Measurements from ENCODE around the gene KSR1. TPM values are rescaled to one million over a fixed set of nuclear protein-coding genes. Genes with fewer than 3 reads are reported as not detected.

Gene KSR1
- total RNA-seq, 1 donor: 6.5 TPM

- Histone ChIP-seq H3K79me2 (ENCODE audit: insufficient read depth, low read length) (no peaks in the 10 kb centered on the region), H3K9me3 (ENCODE audit: low read depth, low read length) (peaks cover 3% of the 10 kb centered on the region), H2AFZ (ENCODE audit: low read length) (no peak overlapping the region), H3K4me3 (ENCODE audit: insufficient read depth, low read length) (no peak overlapping the region), H3K27ac (ENCODE audit: low read depth, low read length) (peak overlapping the region; percentile 65), H4K20me1 (ENCODE audit: insufficient read depth, low read length) (peaks cover 5% of the 10 kb centered on the region), H3K4me1 (ENCODE audit: insufficient read depth, low read length) (peaks cover 3% of the 10 kb centered on the region), H3K4me2 (ENCODE audit: insufficient read depth, low read length) (no peak overlapping the region), H3K36me3 (ENCODE audit: insufficient read depth, low read length) (no peaks in the 10 kb centered on the region), H3K27me3 (ENCODE audit: insufficient read depth, low read length) (no peaks in the 10 kb centered on the region)
- peak; percentile 90 for DNase-seq (ENCODE audit: insufficient read length, low spot score, missing footprints)
- TF ChIP-seq CTCF (IDR thresholded peaks at IDR 0.05; ENCODE audit: extremely low read depth, low read depth, low read length): no peak
Observed at GRCh38 chr17:27502526-27503324, 46.5 kb downstream of the KSR1 start.

- Histone ChIP-seq H3K4me1 (ENCODE audit: insufficient read depth, low read length) (peaks cover 3% of the 10 kb centered on the region), H3K79me2 (ENCODE audit: insufficient read depth, low read length) (no peaks in the 10 kb centered on the region), H3K4me3 (ENCODE audit: insufficient read depth, low read length) (no peak overlapping the region), H2AFZ (ENCODE audit: low read length) (no peak overlapping the region), H3K4me2 (ENCODE audit: insufficient read depth, low read length) (no peak overlapping the region), H3K9me3 (ENCODE audit: low read depth, low read length) (peaks cover 3% of the 10 kb centered on the region), H3K36me3 (ENCODE audit: insufficient read depth, low read length) (no peaks in the 10 kb centered on the region), H3K27me3 (ENCODE audit: insufficient read depth, low read length) (no peaks in the 10 kb centered on the region), H3K27ac (ENCODE audit: low read depth, low read length) (no peak overlapping the region), H4K20me1 (ENCODE audit: insufficient read depth, low read length) (peaks cover 8% of the 10 kb centered on the region)
- no peak for DNase-seq (ENCODE audit: insufficient read length, low spot score, missing footprints)
- TF ChIP-seq CTCF (IDR thresholded peaks at IDR 0.05; ENCODE audit: extremely low read depth, low read depth, low read length): no peak
Observed at GRCh38 chr17:27503611-27504010, 47.4 kb downstream of the KSR1 start.

GRCh38 chr17:27504188-27504995 is 48.1 kb downstream of the KSR1 start:
- no peak for DNase-seq (ENCODE audit: insufficient read length, low spot score, missing footprints)
- H3K79me2 ChIP-seq (ENCODE audit: insufficient read depth, low read length): no peaks in the 10 kb centered on the region
- no peak overlapping the region for H3K4me3 ChIP-seq (ENCODE audit: insufficient read depth, low read length)
- no peak overlapping the region for H2AFZ ChIP-seq (ENCODE audit: low read length)
- H3K36me3 ChIP-seq (ENCODE audit: insufficient read depth, low read length): no peaks in the 10 kb centered on the region
- peaks cover 8% of the 10 kb centered on the region for H4K20me1 ChIP-seq (ENCODE audit: insufficient read depth, low read length)
- peaks cover 3% of the 10 kb centered on the region for H3K9me3 ChIP-seq (ENCODE audit: low read depth, low read length)
- no peak overlapping the region for H3K4me2 ChIP-seq (ENCODE audit: insufficient read depth, low read length)
- no peaks in the 10 kb centered on the region for H3K27me3 ChIP-seq (ENCODE audit: insufficient read depth, low read length)
- no peak overlapping the region for H3K27ac ChIP-seq (ENCODE audit: low read depth, low read length)
- peaks cover 3% of the 10 kb centered on the region for H3K4me1 ChIP-seq (ENCODE audit: insufficient read depth, low read length)
- TF ChIP-seq CTCF (IDR thresholded peaks at IDR 0.05; ENCODE audit: extremely low read depth, low read depth, low read length): no peak

All from osteoblast (primary cell).